HS-5 (cell line): ENCODE measurements around the gene MAPRE3.
"Not testable (repeated sequence)": the region's sequence is repeated elsewhere in the genome, so short reads cannot be mapped to it uniquely, and the experiment has no call there.

Source experiments
- DNase-seq: peaks from one replicate; pipeline ENCODE4 v3.0.0-alpha.2; 2012; ENCODE audit warnings: low read depth

The MAPRE3 gene

DNA sequence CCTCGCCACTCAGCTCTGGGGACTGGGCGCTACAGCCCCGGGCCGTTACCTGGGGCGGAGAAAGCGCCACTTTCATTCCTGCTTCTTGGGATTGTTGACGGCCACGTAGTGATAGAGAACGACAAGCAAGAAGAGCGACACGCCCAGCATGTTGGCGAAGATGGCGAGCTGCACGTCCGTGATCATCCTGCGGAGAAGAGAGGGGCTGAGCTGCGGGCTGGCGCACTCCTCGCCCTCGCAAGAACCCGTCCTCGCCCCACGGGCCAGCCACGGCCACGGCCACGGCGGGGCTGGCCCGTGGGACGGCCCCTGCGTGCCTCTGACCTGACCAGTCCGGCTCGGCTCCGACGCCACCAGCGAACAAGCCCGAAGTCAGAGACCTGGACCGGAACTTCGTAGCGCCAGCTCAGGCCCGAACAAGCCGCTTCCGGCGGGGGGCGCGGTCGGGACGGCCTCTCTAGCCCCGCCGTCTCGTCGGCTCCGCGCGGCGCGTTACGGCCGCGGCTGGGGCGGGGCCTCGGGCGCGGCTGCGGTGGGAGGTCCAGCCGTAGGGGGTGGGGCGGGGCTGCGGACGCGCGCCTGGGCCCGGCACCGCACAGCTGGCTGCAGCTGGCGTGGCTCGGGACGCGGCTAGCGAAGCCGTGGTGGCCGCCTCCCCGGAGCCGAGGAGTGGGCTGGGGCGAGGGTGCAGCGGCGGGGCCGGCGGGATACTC is 101.0 kb downstream of the MAPRE3 start, which contains the start of gene OST4:
OST4 (minus strand) TSS at position 378 of the 713 bp plus-strand sequence.
- DNase-seq: peak; percentile 53

- no peak for DNase-seq
Measured at GRCh38 chr2:27071990-27072830, 101.8 kb downstream of the MAPRE3 start.

DNA sequence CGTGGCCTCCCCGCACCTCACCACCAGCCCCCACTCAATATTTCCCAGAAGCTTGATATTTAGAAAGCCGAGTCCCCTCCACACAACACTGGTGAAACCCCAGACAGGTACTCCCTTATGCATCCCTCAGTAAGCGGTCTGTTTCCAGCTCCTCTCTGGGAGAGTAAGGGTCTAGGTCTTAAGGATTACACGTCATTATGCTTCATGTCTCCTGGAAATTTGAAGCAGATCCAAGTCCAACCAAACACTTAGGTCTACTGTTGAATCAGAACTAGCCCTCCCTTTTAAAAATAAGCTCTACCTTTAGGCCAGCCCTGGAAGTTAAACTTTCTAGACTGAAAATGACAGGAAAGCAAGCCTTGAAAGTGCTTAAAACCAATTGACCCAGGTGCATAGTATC is 102.5 kb downstream of the MAPRE3 start:
- DNase-seq: no peak

DNA sequence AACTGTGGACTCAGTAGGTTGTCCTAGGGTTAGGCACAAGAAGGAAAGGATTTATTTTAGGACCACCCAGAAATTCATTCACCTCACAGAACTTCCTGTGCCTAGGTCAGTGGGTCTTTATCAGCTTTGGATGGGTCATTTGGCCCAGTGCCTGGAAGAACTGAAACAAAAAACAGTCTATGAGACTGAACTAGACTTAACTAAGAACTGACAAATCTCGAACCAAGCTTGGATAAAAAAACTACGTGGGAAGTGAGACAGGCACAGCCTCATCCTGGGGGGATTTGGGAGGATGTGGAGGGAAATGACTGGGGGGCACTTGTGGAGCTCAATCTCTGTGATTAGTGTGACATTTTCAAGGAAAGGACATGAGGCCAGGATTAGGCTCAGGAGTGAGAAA is 103.3 kb downstream of the MAPRE3 start:
- no peak for DNase-seq

DNA sequence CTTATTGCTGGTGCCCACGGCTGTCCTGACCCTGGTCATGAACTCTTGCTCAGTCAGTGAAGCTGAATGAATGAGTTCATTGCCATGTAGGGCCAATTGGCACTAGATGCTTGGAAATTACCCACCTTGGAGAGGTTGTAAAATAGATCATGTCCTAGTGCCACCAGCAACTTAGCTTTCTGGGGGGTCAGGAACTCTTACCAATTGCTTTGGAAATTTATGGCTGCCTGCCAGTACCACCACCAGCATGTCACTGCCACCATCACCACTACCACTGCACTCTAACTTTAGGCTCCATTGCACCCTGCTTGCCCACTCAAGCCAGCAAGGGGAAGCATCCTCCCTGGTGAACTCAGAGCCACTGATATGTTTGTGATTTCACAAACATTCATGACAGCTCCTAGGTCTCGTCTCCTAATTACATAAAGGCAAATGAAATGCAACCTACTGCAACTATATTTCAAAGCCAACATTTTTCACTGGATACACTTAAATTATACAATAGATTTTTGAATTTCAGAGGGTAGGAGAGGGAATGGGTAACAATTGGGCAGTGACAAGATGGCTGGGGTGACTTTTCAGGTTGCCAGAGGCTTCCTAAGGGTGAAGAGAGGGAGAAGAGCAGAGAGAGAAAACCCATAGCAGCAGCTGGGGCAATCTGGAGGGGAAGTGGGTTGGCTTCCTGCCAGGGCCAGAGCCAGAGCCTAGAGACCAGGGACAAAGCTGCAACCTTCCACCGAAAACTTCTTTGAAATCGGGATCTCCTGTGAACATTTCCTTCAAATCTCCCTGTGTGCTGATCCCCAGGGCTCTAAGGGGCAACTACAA is 104.5 kb downstream of the MAPRE3 start:
- DNase-seq: no peak

DNA sequence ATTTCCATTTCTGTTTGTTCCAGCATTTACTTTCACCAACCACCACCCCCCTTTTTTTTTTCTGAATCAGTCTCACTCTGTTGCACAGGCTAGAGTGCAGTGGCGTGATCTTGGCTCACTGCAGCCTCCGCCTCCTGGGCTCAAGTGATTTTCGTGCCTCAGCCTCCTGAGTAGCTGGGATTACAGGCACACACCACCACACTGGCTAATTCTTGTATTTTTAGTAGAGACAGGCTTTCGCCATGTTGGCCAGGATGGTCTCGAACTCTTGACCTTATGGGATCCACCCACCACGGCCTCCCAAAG is 105.1 kb downstream of the MAPRE3 start:
- DNase-seq: not testable (repeated sequence)

DNA sequence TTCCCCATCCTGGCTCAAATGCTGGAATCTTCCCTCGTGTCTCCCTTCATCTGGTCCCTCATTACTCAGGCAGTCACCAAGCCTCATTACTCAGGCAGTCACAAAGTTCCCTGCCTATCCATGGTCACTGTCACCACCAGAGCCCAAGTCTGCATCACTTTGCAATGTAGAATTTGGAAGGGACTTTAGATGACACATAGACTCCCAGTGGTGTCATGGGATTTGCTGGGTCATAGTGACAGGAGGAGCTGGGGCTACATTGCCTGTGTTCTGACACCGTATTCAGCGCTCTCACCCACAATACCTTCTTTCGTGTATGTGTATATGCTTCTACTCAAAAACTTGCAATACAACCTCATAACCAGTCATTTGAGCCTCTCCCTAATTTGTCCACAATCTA is 105.9 kb downstream of the MAPRE3 start:
- DNase-seq: no peak
